ENCODE results near the gene RARB. TPM values are rescaled to one million over a fixed set of nuclear protein-coding genes. Genes with fewer than 3 reads are reported as not detected.

RARB gene
- total RNA-seq, 1 experiment from 2014 or later, result 2.5 TPM

DNA sequence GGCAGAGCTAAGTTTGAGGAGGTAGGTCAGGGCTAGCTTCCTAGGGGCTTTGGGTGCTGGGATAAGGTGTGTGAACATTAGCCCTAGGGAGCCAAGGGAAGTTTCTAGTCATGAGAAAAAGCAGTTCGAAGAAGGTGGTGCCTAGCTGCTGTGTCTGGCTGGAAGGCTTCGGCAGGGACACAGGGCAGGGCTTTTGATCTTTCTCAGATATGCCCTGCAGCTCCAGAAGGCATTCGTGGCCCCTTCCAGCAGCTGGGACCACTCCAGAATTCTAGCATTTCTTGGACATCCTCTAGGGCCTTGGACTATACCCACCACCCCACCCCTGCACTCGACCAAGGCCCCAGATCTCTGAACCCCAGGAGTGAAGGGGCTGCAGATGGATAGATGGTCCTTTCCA is 148.1 kb downstream of the RARB start:
- ChIA-PET CTCF (no interaction called here), POLR2A (no interaction called here)
- no peak for DNase-seq
- no peaks in the 10 kb centered on the region for H3K36me3 ChIP-seq (ENCODE audit: control insufficient read depth, insufficient read depth, low read length)
- H3K9me3 ChIP-seq, result no peaks in the 10 kb centered on the region
- no peak overlapping the region for H3K4me3 Mint-ChIP-seq (ENCODE audit: unreplicated experiment)
- no peak overlapping the region for H3K4me3 ChIP-seq (ENCODE audit: low read depth, low read length)
- H3K4me1 ChIP-seq, result no peaks in the 10 kb centered on the region
- no TSS peak for BruUV-seq (replicated peaks)
- H3K27me3 ChIP-seq (replicated peaks; ENCODE audit: control insufficient read depth, insufficient read depth, low read length), result no peaks in the 10 kb centered on the region
- H3K27ac Mint-ChIP-seq (ENCODE audit: unreplicated experiment), result no peak overlapping the region
- intact Hi-C loops (cut with micrococcal nuclease; ENCODE audit: unreplicated experiment), result no loop called here
- H3K4me1 Mint-ChIP-seq (ENCODE audit: low read depth, unreplicated experiment), result no peaks in the 10 kb centered on the region
- no peaks in the 10 kb centered on the region for H3K36me3 Mint-ChIP-seq (ENCODE audit: insufficient read depth, unreplicated experiment)
- no peaks in the 10 kb centered on the region for H3K9me3 Mint-ChIP-seq (ENCODE audit: unreplicated experiment)
- TF ChIP-seq, protein P1, sequence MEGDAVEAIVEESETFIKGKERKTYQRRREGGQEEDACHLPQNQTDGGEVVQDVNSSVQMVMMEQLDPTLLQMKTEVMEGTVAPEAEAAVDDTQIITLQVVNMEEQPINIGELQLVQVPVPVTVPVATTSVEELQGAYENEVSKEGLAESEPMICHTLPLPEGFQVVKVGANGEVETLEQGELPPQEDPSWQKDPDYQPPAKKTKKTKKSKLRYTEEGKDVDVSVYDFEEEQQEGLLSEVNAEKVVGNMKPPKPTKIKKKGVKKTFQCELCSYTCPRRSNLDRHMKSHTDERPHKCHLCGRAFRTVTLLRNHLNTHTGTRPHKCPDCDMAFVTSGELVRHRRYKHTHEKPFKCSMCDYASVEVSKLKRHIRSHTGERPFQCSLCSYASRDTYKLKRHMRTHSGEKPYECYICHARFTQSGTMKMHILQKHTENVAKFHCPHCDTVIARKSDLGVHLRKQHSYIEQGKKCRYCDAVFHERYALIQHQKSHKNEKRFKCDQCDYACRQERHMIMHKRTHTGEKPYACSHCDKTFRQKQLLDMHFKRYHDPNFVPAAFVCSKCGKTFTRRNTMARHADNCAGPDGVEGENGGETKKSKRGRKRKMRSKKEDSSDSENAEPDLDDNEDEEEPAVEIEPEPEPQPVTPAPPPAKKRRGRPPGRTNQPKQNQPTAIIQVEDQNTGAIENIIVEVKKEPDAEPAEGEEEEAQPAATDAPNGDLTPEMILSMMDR (IDR thresholded peaks at IDR 0.05; ENCODE audit: insufficient read depth in 1 of 2, low read depth in 1 of 2, low read length in 1 of 2, severe bottlenecking in 1 of 2, unreplicated experiment in 1 of 2), result no peak
- no peaks in the 10 kb centered on the region for H3K27me3 Mint-ChIP-seq (ENCODE audit: insufficient read depth, unreplicated experiment)

DNA sequence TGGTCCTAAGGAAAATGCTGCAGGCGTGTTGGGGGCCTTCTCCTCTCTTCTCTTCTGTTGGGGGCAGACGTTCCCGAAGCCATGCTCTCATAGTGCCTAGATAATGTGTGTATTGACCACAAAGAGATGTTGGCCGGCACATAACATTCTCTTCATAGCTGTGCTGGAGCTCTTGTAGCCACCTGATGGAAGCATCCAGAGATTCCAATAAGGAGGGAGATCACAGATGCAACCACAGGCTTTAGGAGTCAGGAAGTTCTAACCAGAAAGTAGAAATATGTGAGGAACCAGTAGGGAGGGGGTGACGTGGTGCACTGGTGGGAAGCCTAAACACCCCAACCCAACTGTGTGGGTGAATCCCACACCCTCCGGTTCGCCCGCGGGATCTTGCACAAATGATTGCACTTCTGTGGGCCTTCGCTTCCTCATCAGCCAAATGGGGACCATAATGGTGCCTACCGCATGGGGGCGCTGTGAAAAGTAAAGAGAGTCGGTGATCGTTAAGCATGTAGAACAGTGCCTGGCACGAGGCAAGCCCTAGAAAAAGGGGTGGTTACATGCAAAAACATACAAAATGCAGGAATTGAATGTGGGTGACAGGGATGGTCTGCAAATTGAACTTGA is 148.9 kb downstream of the RARB start:
- no peaks in the 10 kb centered on the region for H3K27me3 Mint-ChIP-seq (ENCODE audit: insufficient read depth, unreplicated experiment)
- ChIA-PET CTCF (no interaction called here), POLR2A (no interaction called here)
- H3K4me1 Mint-ChIP-seq (ENCODE audit: low read depth, unreplicated experiment), result peaks cover 4% of the 10 kb centered on the region
- TF ChIP-seq, protein P1 (IDR thresholded peaks at IDR 0.05; ENCODE audit: insufficient read depth in 1 of 2, low read depth in 1 of 2, low read length in 1 of 2, severe bottlenecking in 1 of 2, unreplicated experiment in 1 of 2), result no peak
- Histone ChIP-seq H3K36me3 (ENCODE audit: control insufficient read depth, insufficient read depth, low read length) (no peaks in the 10 kb centered on the region), H3K4me3 (ENCODE audit: low read depth, low read length) (no peak overlapping the region), H3K27me3 (replicated peaks; ENCODE audit: control insufficient read depth, insufficient read depth, low read length) (no peaks in the 10 kb centered on the region), H3K9me3 (no peaks in the 10 kb centered on the region), H3K4me1 (no peaks in the 10 kb centered on the region)
- no peak for DNase-seq
- H3K4me3 Mint-ChIP-seq (ENCODE audit: unreplicated experiment), result no peak overlapping the region
- intact Hi-C loops (cut with micrococcal nuclease; ENCODE audit: unreplicated experiment), result no loop called here
- H3K27ac Mint-ChIP-seq (ENCODE audit: unreplicated experiment), result no peak overlapping the region
- H3K36me3 Mint-ChIP-seq (ENCODE audit: insufficient read depth, unreplicated experiment), result no peaks in the 10 kb centered on the region
- no TSS peak for BruUV-seq (replicated peaks)
- H3K9me3 Mint-ChIP-seq (ENCODE audit: unreplicated experiment), result no peaks in the 10 kb centered on the region

DNA sequence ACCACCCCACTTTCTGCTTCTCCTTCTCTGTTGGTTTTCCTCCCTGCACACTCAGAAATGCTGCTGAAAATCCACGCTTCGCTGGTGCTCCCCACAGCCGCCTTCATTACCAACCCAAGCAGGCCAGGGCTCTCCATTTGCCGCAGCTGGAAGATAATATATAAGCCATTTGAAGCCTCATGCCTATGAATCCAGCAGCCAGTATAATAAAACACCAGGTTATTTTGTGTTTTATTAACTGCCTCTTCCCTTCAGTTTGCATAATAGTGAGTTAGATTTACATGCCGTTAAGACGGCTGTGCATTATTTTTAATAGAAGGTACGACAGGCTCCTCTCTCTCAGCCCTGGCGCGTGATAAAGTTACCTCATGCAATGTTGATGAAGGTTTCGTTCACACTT is 150.0 kb downstream of the RARB start:
- no peaks in the 10 kb centered on the region for H3K36me3 ChIP-seq (ENCODE audit: control insufficient read depth, insufficient read depth, low read length)
- Mint-ChIP-seq H3K4me3 (ENCODE audit: unreplicated experiment) (no peak overlapping the region), H3K27me3 (ENCODE audit: insufficient read depth, unreplicated experiment) (no peaks in the 10 kb centered on the region), H3K4me1 (ENCODE audit: low read depth, unreplicated experiment) (peaks cover 7% of the 10 kb centered on the region), H3K27ac (ENCODE audit: unreplicated experiment) (no peak overlapping the region), H3K9me3 (ENCODE audit: unreplicated experiment) (no peaks in the 10 kb centered on the region), H3K36me3 (ENCODE audit: insufficient read depth, unreplicated experiment) (no peaks in the 10 kb centered on the region)
- H3K4me3 ChIP-seq (ENCODE audit: low read depth, low read length), result no peak overlapping the region
- no peaks in the 10 kb centered on the region for H3K4me1 ChIP-seq
- TF ChIP-seq, protein P1 (IDR thresholded peaks at IDR 0.05; ENCODE audit: insufficient read depth in 1 of 2, low read depth in 1 of 2, low read length in 1 of 2, severe bottlenecking in 1 of 2, unreplicated experiment in 1 of 2), result no peak
- BruUV-seq (replicated peaks), result no TSS peak
- intact Hi-C loops (cut with micrococcal nuclease; ENCODE audit: unreplicated experiment), result no loop called here
- no peaks in the 10 kb centered on the region for H3K9me3 ChIP-seq
- CTCF ChIA-PET, result no interaction called here
- H3K27me3 ChIP-seq (replicated peaks; ENCODE audit: control insufficient read depth, insufficient read depth, low read length), result no peaks in the 10 kb centered on the region
- POLR2A ChIA-PET, result no interaction called here
- DNase-seq, result no peak

Data from Caco-2 (cell line).